Measurements from ENCODE around the gene HK1.
"Not testable (repeated sequence)": the region's sequence is repeated elsewhere in the genome, so short reads cannot be mapped to it uniquely, and the experiment has no call there.

HK1 gene

GRCh38 chr10:69312528-69312927 is 34.2 kb downstream of the HK1 start:
- no peak for DNase-seq

GRCh38 chr10:69315100-69315542 is 36.8 kb downstream of the HK1 start:
- DNase-seq, result no peak

- DNase-seq, result no peak
Observed at GRCh38 chr10:69315610-69316312, 37.5 kb downstream of the HK1 start.

GRCh38 chr10:69316313-69317059 is 38.2 kb downstream of the HK1 start:
- no peak for DNase-seq

- DNase-seq, result no peak
Observed at GRCh38 chr10:69317175-69317604, 38.9 kb downstream of the HK1 start.

- DNase-seq, result no peak
Observed at GRCh38 chr10:69317626-69318105, 39.4 kb downstream of the HK1 start.

GRCh38 chr10:69318106-69318866 is 40.0 kb downstream of the HK1 start:
- peak in 1 of 2 experiments; percentile 57 for DNase-seq

- DNase-seq, result no peak
Observed at GRCh38 chr10:69318867-69319727, 40.8 kb downstream of the HK1 start.

- DNase-seq, result no peak
Observed at GRCh38 chr10:69319841-69320316, 41.6 kb downstream of the HK1 start.

GRCh38 chr10:69320521-69320920 is 42.2 kb downstream of the HK1 start:
- DNase-seq, result no peak

GRCh38 chr10:69321039-69321715 is 42.9 kb downstream of the HK1 start:
- DNase-seq, result no peak

- no peak for DNase-seq
Observed at GRCh38 chr10:69321865-69322264, 43.6 kb downstream of the HK1 start.

- DNase-seq, result not testable (repeated sequence)
Observed at GRCh38 chr10:69322346-69322745, 44.0 kb downstream of the HK1 start.

GRCh38 chr10:69323622-69324021 is 45.3 kb downstream of the HK1 start:
- DNase-seq, result no peak

- DNase-seq, result no peak
Observed at GRCh38 chr10:69324583-69324982, 46.3 kb downstream of the HK1 start.

GRCh38 chr10:69325637-69326523 is 47.6 kb downstream of the HK1 start:
- peak in 1 of 2 experiments; percentile 41 for DNase-seq

GRCh38 chr10:69326692-69327091 is 48.4 kb downstream of the HK1 start:
- DNase-seq, result no peak

- DNase-seq, result peak in 1 of 2 experiments; percentile 26
Observed at GRCh38 chr10:69327463-69328379, 49.4 kb downstream of the HK1 start.

- no peak for DNase-seq
Observed at GRCh38 chr10:69328380-69328735, 50.1 kb downstream of the HK1 start.
